Right atrium auricular region (tissue), 2 donors: ENCODE measurements around the gene PRRC1. TPM values are rescaled to one million over a fixed set of nuclear protein-coding genes. Genes with fewer than 3 reads are reported as not detected.

Experiments
- DNase-seq: peaks from one replicate; pipeline ENCODE4 v3.0.0-alpha.2; 2019; ENCODE audit warnings: low spot score
- H3K27ac ChIP-seq, 2 donors: fragments of 200-600 bp; sonication (generic); 1 replicate in 1 of 2; 2 replicates in 1 of 2; pipeline ENCODE4 v1.5.1; 2016 to 2019
- H3K27me3 ChIP-seq, 2 donors: fragments of 200-600 bp; sonication (generic); one replicate each; pipeline versions ENCODE4 v1.5.1 to v1.6.0; 2017 to 2019
- H3K36me3 ChIP-seq: fragments of 200-600 bp; sonication (generic); one replicate; pipeline ENCODE4 v1.5.1; 2016
- H3K4me1 ChIP-seq, 2 donors: fragments of 200-600 bp; sonication (generic); one replicate each; pipeline versions ENCODE4 v1.5.1 to v1.6.0; 2017 to 2019
- H3K4me3 ChIP-seq, 2 donors: fragments of 200-600 bp; sonication (generic); 1 replicate in 1 of 2; 2 replicates in 1 of 2; pipeline ENCODE4 v1.5.1; 2017 to 2019; ENCODE audit warnings: mild to moderate bottlenecking in 1 of 2, moderate library complexity in 1 of 2
- H3K9me3 ChIP-seq, 2 donors: fragments of 200-600 bp; sonication (generic); one replicate each; pipeline ENCODE4 v1.5.1; 2019
- CTCF ChIP-seq, 2 donors: fragments of 200-600 bp; sonication (generic); IDR thresholded peaks; one replicate each; pipeline ENCODE4 v1.5.1; 2019; ENCODE audit warnings: antibody characterized with exemption in 2 of 2
- total RNA-seq, 2 donors: library from RNA; depleted of rRNA; stranded (reverse); fragments of >200 nt; gene quantifications; one replicate each; pipeline ENCODE4 v1.1.0, GENCODE V29; 2016

The PRRC1 gene
- total RNA-seq, 2 donors from 2014 or later: 19.3 to 34.6 TPM

- Histone ChIP-seq H3K36me3 (no peaks in the 10 kb centered on the region), H3K4me1 (no peaks in the 10 kb centered on the region), H3K27ac (no peak overlapping the region), H3K4me3 (no peak overlapping the region), H3K27me3 (no peaks in the 10 kb centered on the region), H3K9me3 (no peaks in the 10 kb centered on the region)
- DNase-seq: no peak
- TF ChIP-seq CTCF (IDR thresholded peaks at IDR 0.05): no peak
Observed at GRCh38 chr5:127599320-127599719, 81.9 kb downstream of the PRRC1 start.

- Histone ChIP-seq H3K27me3 (no peaks in the 10 kb centered on the region), H3K4me3 (no peak overlapping the region), H3K9me3 (no peaks in the 10 kb centered on the region), H3K36me3 (no peaks in the 10 kb centered on the region), H3K4me1 (no peaks in the 10 kb centered on the region), H3K27ac (no peak overlapping the region)
- TF ChIP-seq CTCF (IDR thresholded peaks at IDR 0.05): no peak
- no peak for DNase-seq
Observed at GRCh38 chr5:127599847-127600246, 82.4 kb downstream of the PRRC1 start.

GRCh38 chr5:127601111-127601510, 83.7 kb downstream of the PRRC1 start:
- no peak for TF ChIP-seq CTCF (IDR thresholded peaks at IDR 0.05)
- H3K4me1 ChIP-seq: no peaks in the 10 kb centered on the region
- H3K4me3 ChIP-seq: no peak overlapping the region
- no peaks in the 10 kb centered on the region for H3K27me3 ChIP-seq
- H3K36me3 ChIP-seq: no peaks in the 10 kb centered on the region
- H3K27ac ChIP-seq: no peak overlapping the region
- no peak for DNase-seq
- H3K9me3 ChIP-seq: no peaks in the 10 kb centered on the region

GRCh38 chr5:127601601-127602000, 84.2 kb downstream of the PRRC1 start:
- Histone ChIP-seq H3K4me3 (no peak overlapping the region), H3K27ac (no peak overlapping the region), H3K4me1 (no peaks in the 10 kb centered on the region), H3K27me3 (no peaks in the 10 kb centered on the region), H3K9me3 (no peaks in the 10 kb centered on the region), H3K36me3 (no peaks in the 10 kb centered on the region)
- no peak for TF ChIP-seq CTCF (IDR thresholded peaks at IDR 0.05)
- DNase-seq: no peak

- TF ChIP-seq CTCF (IDR thresholded peaks at IDR 0.05): no peak
- H3K4me1 ChIP-seq: no peaks in the 10 kb centered on the region
- no peaks in the 10 kb centered on the region for H3K27me3 ChIP-seq
- no peaks in the 10 kb centered on the region for H3K36me3 ChIP-seq
- no peak overlapping the region for H3K4me3 ChIP-seq
- H3K9me3 ChIP-seq: no peaks in the 10 kb centered on the region
- no peak overlapping the region for H3K27ac ChIP-seq
- no peak for DNase-seq
Observed at GRCh38 chr5:127602481-127602880, 85.0 kb downstream of the PRRC1 start.
